Motor neuron (in vitro differentiated cells): ENCODE results near the gene PHTF2. TPM values are rescaled to one million over a fixed set of nuclear protein-coding genes. Genes with fewer than 3 reads are reported as not detected.

Experiments used
- ATAC-seq, 8 experiments: fragments of 200-7000 bp; cut with Tn5 transposase; replicated peaks in 6 of 8; 2 replicates each; pipeline ENCODE4 v1.8.0; 2021; ENCODE audit warnings: mild to moderate bottlenecking in 8 of 8, moderate library complexity in 8 of 8
- H3K27ac ChIP-seq, 2 donors: fragments of 250-450 bp; sonication (Bioruptor Pico); 2 replicates each; pipeline ENCODE4 v1.9.0; 2021; ENCODE audit warnings: antibody characterized with exemption in 2 of 2, mild to moderate bottlenecking in 2 of 2, moderate library complexity in 1 of 2
- H3K4me1 ChIP-seq, 2 donors: fragments of 250-450 bp; sonication (Bioruptor Pico); replicated peaks in 1 of 2; 2 replicates each; pipeline ENCODE4 v1.6.1; 2021; ENCODE audit warnings: antibody characterized with exemption in 2 of 2, mild to moderate bottlenecking in 2 of 2, moderate library complexity in 1 of 2
- H3K4me3 ChIP-seq, 5 donors: fragments of 250-450 bp; sonication (Bioruptor Pico); 2 replicates each; pipeline ENCODE4 v1.9.0; 2021; ENCODE audit warnings: antibody characterized with exemption in 5 of 5, mild to moderate bottlenecking in 5 of 5, moderate library complexity in 4 of 5
- WGBS, 10 experiments: fragments of 450-650 bp; shearing (Covaris generic); methylation state at CpG; one replicate each; pipeline ENCODE4 v1.0.0; 2022; 5-methylcytosine and 5-hydroxymethylcytosine counted together
- in situ Hi-C, 9 experiments: fragments of 400-800 bp; cut with MboI; loops; one replicate each; pipeline ENCODE4 v1.15.0; 2021; ENCODE audit warnings: low sequenced_read_pairs in 9 of 9, low pct_unique_long_range_greater_than_20kb in 2 of 9; ENCODE audit not compliant: unreplicated experiment in 9 of 9
- total RNA-seq, 8 experiments: library from RNA; unstranded; fragments of 300-600 nt; gene quantifications; 2 replicates each; pipeline versions ENCODE4 v1.2.3 to v1.2.4, GENCODE V29; 2022

Gene PHTF2
- total RNA-seq, 8 experiments from 2014 or later, result 15.9 to 36.9 (median 19.4) TPM

- peak; percentile 11 to 36 (median 33) for ATAC-seq
- peak overlapping the region; percentile 72 to 88 (median 79) for H3K4me3 ChIP-seq
- in situ Hi-C loops, result no loop called here
- WGBS, 10 experiments, result 0% methylated on average over 1 to 30 of the region's 35 CpGs; no CpG with 5 or more reads in 2 of the 10 experiments
- H3K27ac ChIP-seq, result peak overlapping the region; percentile 57 to 80
- peaks cover 7 to 15% of the 10 kb centered on the region in 2 donors for H3K4me1 ChIP-seq
Observed at GRCh38 chr7:77797734-77798393, 709 bp upstream of the PHTF2 start.

- in situ Hi-C loops, result no loop called here
- peak; percentile 0 to 2 (median 1) for ATAC-seq
- 0 to 33% (median 8%) methylated on average over 1 to 7 of the region's 55 CpGs for WGBS, 10 experiments
- Histone ChIP-seq H3K4me1 (peaks cover 7 to 15% of the 10 kb centered on the region in 2 donors), H3K27ac (peak overlapping the region; percentile 76 to 86), H3K4me3 (peak overlapping the region; percentile 58 to 88 (median 78))
Observed at GRCh38 chr7:77799078-77799964, 748 bp downstream of the PHTF2 start.

- Histone ChIP-seq H3K4me1 (peaks cover 7 to 15% of the 10 kb centered on the region in 2 donors), H3K4me3 (peak overlapping the region; percentile 58 to 88 (median 78)), H3K27ac (no peak overlapping the region)
- in situ Hi-C loops, result no loop called here
- 17 to 71% (median 50%) methylated on average over 1 to 4 of the region's 4 CpGs; no CpG with 5 or more reads in 2 of the 10 experiments for WGBS, 10 experiments
- no peak for ATAC-seq
Observed at GRCh38 chr7:77800158-77800557, 1.6 kb downstream of the PHTF2 start.

- Histone ChIP-seq H3K4me1 (peaks cover 7 to 15% of the 10 kb centered on the region in 2 donors), H3K27ac (no peak overlapping the region), H3K4me3 (no peak overlapping the region)
- WGBS, 10 experiments, result 67 to 100% (median 86%) methylated on average over 1 to 2 of the region's 2 CpGs; no CpG with 5 or more reads in 3 of the 10 experiments
- no peak for ATAC-seq
- in situ Hi-C loops, result no loop called here
Observed at GRCh38 chr7:77800730-77801129, 2.2 kb downstream of the PHTF2 start.

GRCh38 chr7:77802557-77803405 lies 4.2 kb downstream of the PHTF2 start:
- H3K4me3 ChIP-seq, result no peak overlapping the region
- in situ Hi-C loops, result no loop called here

GRCh38 chr7:77806425-77806824 lies 7.9 kb downstream of the PHTF2 start:
- in situ Hi-C loops, result no loop called here
- no peak overlapping the region for H3K27ac ChIP-seq
- WGBS, 10 experiments, result 83 to 100% (median 95%) methylated on average over 1 to 2 of the region's 2 CpGs
- no peaks in the 10 kb centered on the region for H3K4me1 ChIP-seq
- H3K4me3 ChIP-seq, result no peak overlapping the region
- ATAC-seq, result no peak

More at GRCh38 chr7:77802557-77803405, 4.2 kb downstream of the PHTF2 start:
- no peak for ATAC-seq
- no peak overlapping the region for H3K27ac ChIP-seq
- peaks cover 3 to 8% of the 10 kb centered on the region in 2 donors for H3K4me1 ChIP-seq
- 20 to 100% (median 100%) methylated on average over 1 to 2 of the region's 2 CpGs; no CpG with 5 or more reads in 1 of the 10 experiments for WGBS, 10 experiments

GRCh38 chr7:77808517-77808916 lies 9.9 kb downstream of the PHTF2 start:
- WGBS, 10 experiments, result 60 to 100% (median 100%) methylated on average over 1 of the region's 1 CpG; no CpG with 5 or more reads in 1 of the 10 experiments
- Histone ChIP-seq H3K27ac (no peak overlapping the region), H3K4me3 (no peak overlapping the region), H3K4me1 (no peaks in the 10 kb centered on the region)
- in situ Hi-C loops, result no loop called here
- ATAC-seq, result no peak

- Histone ChIP-seq H3K4me3 (no peak overlapping the region), H3K4me1 (no peaks in the 10 kb centered on the region), H3K27ac (no peak overlapping the region)
- WGBS, 10 experiments, result 90 to 100% (median 94%) methylated on average over 1 to 2 of the region's 2 CpGs; no CpG with 5 or more reads in 4 of the 10 experiments
- in situ Hi-C loops, result no loop called here
- no peak for ATAC-seq
Observed at GRCh38 chr7:77811516-77812289, 13.1 kb downstream of the PHTF2 start.

- peak in 2 of 8 experiments; percentile 64 to 75 for ATAC-seq
- H3K27ac ChIP-seq, result no peak overlapping the region
Observed at GRCh38 chr7:77812290-77812685, 13.7 kb downstream of the PHTF2 start.

GRCh38 chr7:77813180-77813579 lies 14.6 kb downstream of the PHTF2 start:
- Histone ChIP-seq H3K4me3 (no peak overlapping the region), H3K27ac (no peak overlapping the region), H3K4me1 (no peaks in the 10 kb centered on the region)
- in situ Hi-C loops, result no loop called here
- ATAC-seq, result no peak
- 37 to 100% (median 91%) methylated on average over 1 to 2 of the region's 2 CpGs; no CpG with 5 or more reads in 2 of the 10 experiments for WGBS, 10 experiments

More at GRCh38 chr7:77812290-77812685, 13.7 kb downstream of the PHTF2 start:
- Histone ChIP-seq H3K4me3 (no peak overlapping the region), H3K4me1 (no peaks in the 10 kb centered on the region)
- 100% methylated on average over 1 of the region's 1 CpG; no CpG with 5 or more reads in 9 of the 10 experiments for WGBS, 10 experiments
- in situ Hi-C loops, result no loop called here

- in situ Hi-C loops, result no loop called here
- Histone ChIP-seq H3K4me1 (no peaks in the 10 kb centered on the region), H3K27ac (no peak overlapping the region), H3K4me3 (no peak overlapping the region)
- ATAC-seq, result no peak
Observed at GRCh38 chr7:77819021-77819420, 20.4 kb downstream of the PHTF2 start.

- 88 to 100% (median 100%) methylated on average over 1 to 2 of the region's 2 CpGs; no CpG with 5 or more reads in 1 of the 10 experiments for WGBS, 10 experiments
- in situ Hi-C loops, result no loop called here
- ATAC-seq, result no peak
- Histone ChIP-seq H3K27ac (no peak overlapping the region), H3K4me1 (no peaks in the 10 kb centered on the region), H3K4me3 (no peak overlapping the region)
Observed at GRCh38 chr7:77820967-77821366, 22.4 kb downstream of the PHTF2 start.
